Measurements from ENCODE around the gene ACOT7. TPM values are rescaled to one million over a fixed set of nuclear protein-coding genes. Genes with fewer than 3 reads are reported as not detected.
"Not testable (repeated sequence)": the region's sequence is repeated elsewhere in the genome, so short reads cannot be mapped to it uniquely, and the experiment has no call there.

The ACOT7 gene
- total and polyA plus RNA-seq, 2 donors from 2014 or later, result 23.0 to 135 TPM

DNA sequence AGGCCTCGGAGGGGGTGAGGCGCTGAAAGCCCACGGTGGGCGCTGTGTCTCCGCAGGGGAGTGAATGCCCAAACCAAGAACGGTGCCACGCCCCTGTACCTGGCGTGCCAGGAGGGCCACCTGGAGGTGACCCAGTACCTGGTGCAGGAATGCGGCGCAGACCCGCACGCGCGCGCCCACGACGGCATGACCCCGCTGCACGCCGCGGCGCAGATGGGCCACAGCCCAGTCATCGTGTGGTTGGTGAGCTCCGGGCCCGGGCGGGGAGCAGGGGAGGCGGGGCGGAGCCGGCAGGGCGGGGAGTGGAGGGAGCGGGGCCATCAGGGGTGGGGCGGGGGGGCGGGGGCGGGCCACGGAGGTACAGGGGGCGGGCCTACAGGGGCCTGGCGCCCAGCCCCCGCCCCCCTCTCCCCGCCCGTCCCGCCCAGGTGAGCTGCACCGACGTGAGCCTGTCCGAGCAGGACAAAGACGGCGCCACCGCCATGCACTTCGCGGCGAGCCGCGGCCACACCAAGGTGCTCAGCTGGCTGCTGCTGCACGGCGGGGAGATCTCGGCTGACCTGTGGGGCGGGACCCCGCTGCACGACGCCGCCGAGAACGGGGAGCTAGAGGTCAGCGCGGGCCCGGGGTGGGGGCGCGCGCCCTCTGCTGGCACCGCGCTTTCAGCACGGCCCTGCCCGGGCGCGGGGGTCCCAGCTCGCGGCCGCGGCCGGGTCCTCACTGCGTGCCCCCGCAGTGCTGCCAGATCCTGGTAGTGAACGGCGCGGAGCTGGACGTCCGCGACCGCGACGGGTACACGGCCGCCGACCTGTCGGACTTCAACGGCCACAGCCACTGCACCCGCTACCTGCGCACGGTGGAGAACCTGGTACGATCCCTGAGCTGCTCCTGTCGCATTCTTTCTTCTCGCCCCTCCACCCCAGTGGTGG lies 46.9 kb upstream of the ACOT7 start:
- Histone ChIP-seq H3K9ac (ENCODE audit: low read length in 3 of 3) (no peak overlapping the region), H3K4me1 (ENCODE audit: control insufficient read depth in 2 of 3, insufficient read depth in 2 of 3, low read depth in 1 of 3, low read length in 3 of 3) (peaks cover 0 to 12% (median 0%) of the 10 kb centered on the region in 3 donors), H3K4me3 (ENCODE audit: low read length in 3 of 3) (no peak overlapping the region), H3K9me3 (ENCODE audit: control insufficient read depth in 2 of 3, insufficient read depth in 1 of 3, low read length in 3 of 3) (no peaks in the 10 kb centered on the region), H3K27ac (ENCODE audit: low read depth in 2 of 2, low read length in 2 of 2) (no peak overlapping the region), H3K27me3 (ENCODE audit: control insufficient read depth, insufficient read depth, low read length) (peaks cover 3% of the 10 kb centered on the region), H3K36me3 (ENCODE audit: control insufficient read depth in 2 of 3, insufficient read depth in 3 of 3, low read length in 3 of 3) (no peaks in the 10 kb centered on the region)
- TF ChIP-seq, protein P1, sequence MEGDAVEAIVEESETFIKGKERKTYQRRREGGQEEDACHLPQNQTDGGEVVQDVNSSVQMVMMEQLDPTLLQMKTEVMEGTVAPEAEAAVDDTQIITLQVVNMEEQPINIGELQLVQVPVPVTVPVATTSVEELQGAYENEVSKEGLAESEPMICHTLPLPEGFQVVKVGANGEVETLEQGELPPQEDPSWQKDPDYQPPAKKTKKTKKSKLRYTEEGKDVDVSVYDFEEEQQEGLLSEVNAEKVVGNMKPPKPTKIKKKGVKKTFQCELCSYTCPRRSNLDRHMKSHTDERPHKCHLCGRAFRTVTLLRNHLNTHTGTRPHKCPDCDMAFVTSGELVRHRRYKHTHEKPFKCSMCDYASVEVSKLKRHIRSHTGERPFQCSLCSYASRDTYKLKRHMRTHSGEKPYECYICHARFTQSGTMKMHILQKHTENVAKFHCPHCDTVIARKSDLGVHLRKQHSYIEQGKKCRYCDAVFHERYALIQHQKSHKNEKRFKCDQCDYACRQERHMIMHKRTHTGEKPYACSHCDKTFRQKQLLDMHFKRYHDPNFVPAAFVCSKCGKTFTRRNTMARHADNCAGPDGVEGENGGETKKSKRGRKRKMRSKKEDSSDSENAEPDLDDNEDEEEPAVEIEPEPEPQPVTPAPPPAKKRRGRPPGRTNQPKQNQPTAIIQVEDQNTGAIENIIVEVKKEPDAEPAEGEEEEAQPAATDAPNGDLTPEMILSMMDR (IDR thresholded peaks at IDR 0.05; ENCODE audit: borderline replicate concordance, extremely low read depth, insufficient read depth), result peak; percentile 4
- intact Hi-C loops (cut with DNase I), result no loop called here
- DNase-seq (peak; percentile 77 to 93 (median 80)), FAIRE-seq (no peak)

DNA sequence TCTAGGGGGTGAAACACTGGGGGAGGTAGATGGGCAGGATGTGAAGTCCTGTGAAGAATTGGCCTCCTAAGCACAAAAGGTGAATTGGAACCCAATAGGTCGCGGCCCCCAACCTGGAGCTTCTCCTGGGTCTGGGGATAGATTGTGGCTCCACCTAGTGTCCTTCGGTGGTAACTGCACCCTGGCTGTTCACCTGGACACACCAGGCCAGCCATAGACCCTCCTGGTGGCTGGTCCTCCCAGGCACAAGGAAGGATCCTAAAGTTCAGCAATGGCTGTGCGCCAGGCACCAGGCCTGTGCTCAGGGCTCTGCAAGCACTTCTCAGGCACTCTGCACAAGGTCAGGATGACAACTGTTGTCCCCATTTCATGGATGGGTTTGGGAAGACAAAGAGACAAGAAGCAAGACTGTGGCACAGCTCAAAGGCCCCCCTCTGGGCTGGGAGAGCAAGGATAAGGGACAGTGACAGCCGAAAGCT lies 44.5 kb upstream of the ACOT7 start:
- no peak for FAIRE-seq
- peak; percentile 72 to 88 (median 79) for DNase-seq

DNA sequence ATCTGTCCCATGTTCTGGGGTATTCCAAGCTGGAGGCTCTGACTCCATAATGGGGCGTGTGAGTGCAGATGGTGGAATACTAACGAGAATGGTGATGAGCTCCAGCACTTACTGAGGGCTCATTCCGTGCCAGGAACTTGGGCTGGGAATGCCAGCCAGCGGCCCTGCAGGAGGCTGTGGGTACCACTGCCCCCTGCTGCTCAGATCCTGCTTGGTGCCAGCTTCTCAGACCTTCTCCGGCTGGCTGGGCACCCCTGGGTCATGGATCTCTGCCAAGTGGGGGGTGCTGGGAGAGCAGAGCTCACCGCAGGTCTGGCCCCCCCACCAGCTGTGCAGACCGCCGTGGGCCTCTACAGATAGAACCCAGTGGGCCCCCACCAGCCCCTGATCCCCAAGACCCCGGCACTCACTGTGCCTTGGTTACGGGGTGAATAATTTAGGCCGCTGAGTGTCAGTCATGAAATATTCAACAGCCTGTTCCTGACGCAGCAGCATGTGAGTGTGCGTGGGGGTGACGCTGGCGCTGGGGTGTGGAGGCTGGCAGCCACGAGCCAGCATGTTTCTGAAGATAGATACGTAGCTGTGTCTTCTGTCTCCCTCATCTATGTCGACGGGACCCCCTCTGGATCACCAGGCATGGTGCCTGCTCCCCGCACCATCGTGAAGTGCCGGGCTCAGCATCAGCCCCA lies 43.6 kb upstream of the ACOT7 start:
- H3K27ac ChIP-seq (ENCODE audit: low read depth in 2 of 2, low read length in 2 of 2), result peak overlapping the region; percentile 62 to 71
- H3K4me1 ChIP-seq (ENCODE audit: control insufficient read depth in 2 of 3, insufficient read depth in 2 of 3, low read depth in 1 of 3, low read length in 3 of 3), result peaks cover 0 to 11% (median 0%) of the 10 kb centered on the region in 3 donors
- FAIRE-seq; H3K27me3 ChIP-seq (ENCODE audit: control insufficient read depth, insufficient read depth, low read length); intact Hi-C loops (cut with DNase I); H3K9ac ChIP-seq (ENCODE audit: low read length in 3 of 3); H3K4me3 ChIP-seq (ENCODE audit: low read length in 3 of 3); H3K9me3 ChIP-seq (ENCODE audit: control insufficient read depth in 2 of 3, insufficient read depth in 1 of 3, low read length in 3 of 3); H3K36me3 ChIP-seq (ENCODE audit: control insufficient read depth in 2 of 3, insufficient read depth in 3 of 3, low read length in 3 of 3): not testable (repeated sequence)
- peak in 3 of 5 donors; percentile 52 to 89 (median 71) for DNase-seq
- TF ChIP-seq, protein P1 (IDR thresholded peaks at IDR 0.05; ENCODE audit: borderline replicate concordance, extremely low read depth, insufficient read depth), result peak; percentile 46

More for the DNA sequence above, 44.5 kb upstream of the ACOT7 start:
- H3K9ac ChIP-seq (ENCODE audit: low read length in 3 of 3), result no peak overlapping the region
- peaks cover 0 to 11% (median 0%) of the 10 kb centered on the region in 3 donors for H3K4me1 ChIP-seq (ENCODE audit: control insufficient read depth in 2 of 3, insufficient read depth in 2 of 3, low read depth in 1 of 3, low read length in 3 of 3)
- no peak overlapping the region for H3K4me3 ChIP-seq (ENCODE audit: low read length in 3 of 3)
- H3K27me3 ChIP-seq (ENCODE audit: control insufficient read depth, insufficient read depth, low read length), result no peaks in the 10 kb centered on the region
- no peaks in the 10 kb centered on the region for H3K9me3 ChIP-seq (ENCODE audit: control insufficient read depth in 2 of 3, insufficient read depth in 1 of 3, low read length in 3 of 3)
- H3K27ac ChIP-seq (ENCODE audit: low read depth in 2 of 2, low read length in 2 of 2), result peak overlapping the region; percentile 0 to 62
- no peaks in the 10 kb centered on the region for H3K36me3 ChIP-seq (ENCODE audit: control insufficient read depth in 2 of 3, insufficient read depth in 3 of 3, low read length in 3 of 3)
- intact Hi-C loops (cut with DNase I), result no loop called here
- TF ChIP-seq, protein P1 (IDR thresholded peaks at IDR 0.05; ENCODE audit: borderline replicate concordance, extremely low read depth, insufficient read depth), result peak; percentile 94

DNA sequence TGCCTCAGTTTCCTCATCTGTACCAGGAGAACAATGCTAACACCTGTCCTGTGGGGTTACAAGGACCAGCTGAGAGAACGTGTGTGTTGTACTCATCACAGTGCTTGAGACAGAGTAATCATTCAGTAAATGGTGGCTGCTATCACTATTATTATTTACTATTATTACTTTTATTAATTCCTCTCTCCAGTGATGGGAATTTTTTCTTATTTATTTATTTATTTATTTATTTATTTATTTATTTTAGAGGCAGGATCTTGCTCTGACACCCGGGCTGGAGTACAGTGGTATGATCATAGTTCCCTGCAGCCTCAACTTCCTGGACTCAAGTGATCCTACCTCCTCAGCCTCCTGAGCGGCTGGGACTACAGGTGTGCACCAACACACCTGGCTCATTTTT lies 42.7 kb upstream of the ACOT7 start:
- FAIRE-seq; H3K36me3 ChIP-seq (ENCODE audit: control insufficient read depth in 2 of 3, insufficient read depth in 3 of 3, low read length in 3 of 3); intact Hi-C loops (cut with DNase I); DNase-seq; H3K9ac ChIP-seq (ENCODE audit: low read length in 3 of 3); H3K27ac ChIP-seq (ENCODE audit: low read depth in 2 of 2, low read length in 2 of 2); H3K9me3 ChIP-seq (ENCODE audit: control insufficient read depth in 2 of 3, insufficient read depth in 1 of 3, low read length in 3 of 3); H3K27me3 ChIP-seq (ENCODE audit: control insufficient read depth, insufficient read depth, low read length); H3K4me3 ChIP-seq (ENCODE audit: low read length in 3 of 3): not testable (repeated sequence)
- peaks cover 0 to 11% (median 0%) of the 10 kb centered on the region in 3 donors for H3K4me1 ChIP-seq (ENCODE audit: control insufficient read depth in 2 of 3, insufficient read depth in 2 of 3, low read depth in 1 of 3, low read length in 3 of 3)

Data from kidney (tissue), 14 donors.